HG03565 (cell line): Measurements from ENCODE around the gene FGFBP3.

Experiments used
- ATAC-seq: cut with Tn5 transposase; IDR thresholded peaks from one replicate; pipeline ENCODE4 v1.9.1; 2021; ENCODE audit warnings: mild to moderate bottlenecking, moderate library complexity; ENCODE audit not compliant: unreplicated experiment

FGFBP3 gene

DNA sequence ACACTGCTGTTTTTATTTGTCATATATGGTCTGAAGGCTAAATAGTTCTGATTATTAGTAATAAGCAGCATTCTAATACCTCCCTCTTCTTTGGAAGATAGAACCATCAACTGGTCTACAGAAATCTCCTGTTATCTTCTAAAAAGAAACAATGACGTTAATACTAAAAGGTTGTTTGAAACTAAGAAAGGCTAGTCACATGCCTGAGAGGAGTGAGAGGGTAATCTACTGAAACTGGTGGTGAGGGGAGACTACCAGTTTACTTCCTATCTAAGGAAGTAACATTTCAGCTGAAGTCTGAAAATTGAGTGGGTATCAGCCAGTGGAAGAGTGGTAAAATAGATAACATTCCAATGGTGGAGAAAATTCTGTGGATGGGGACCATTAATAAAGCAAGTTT is 48.4 kb downstream of the FGFBP3 start:
- ATAC-seq: no peak

DNA sequence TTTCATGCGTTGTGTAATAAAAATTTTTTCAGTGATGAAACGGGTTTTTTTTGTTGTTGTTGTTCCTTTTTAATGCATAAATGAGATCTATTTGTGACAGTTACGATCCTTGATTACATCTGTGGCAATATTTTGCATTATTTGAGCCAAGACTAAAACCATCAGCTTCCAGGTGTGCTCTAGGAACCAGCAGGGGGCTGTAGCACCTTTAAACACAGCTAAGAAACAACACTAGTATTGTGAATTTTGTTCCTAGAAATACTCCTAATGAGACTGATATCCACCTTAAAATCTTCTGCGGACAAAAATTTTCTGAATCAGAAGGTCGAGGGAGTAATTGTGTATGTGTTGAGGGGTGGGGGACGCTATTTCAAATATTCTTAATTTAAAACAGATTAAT is 52.6 kb downstream of the FGFBP3 start:
- no peak for ATAC-seq
